SK-N-SH (cell line): Measurements from ENCODE around the gene RPP21. TPM values are rescaled to one million over a fixed set of nuclear protein-coding genes. Genes with fewer than 3 reads are reported as not detected.

Experiments
- CTCF ChIA-PET: fragments of 300-600, 350-600 bp; formaldehyde crosslinking; extraction: SDS; loops from one replicate; lab custom pipeline; 2021; lab: Yijun Ruan, JAX
- POLR2A ChIA-PET: fragments of 350-600 bp; sonication (Branson Sonifier 250); formaldehyde crosslinking; extraction: SDS; loops from one replicate; lab custom pipeline; 2020; ENCODE audit warnings: antibody characterized with exemption, inconsistent platforms; lab: Yijun Ruan, JAX
- DNase-seq: peaks from one replicate; pipeline ENCODE4 v3.0.0; 2012
- H2AFZ ChIP-seq: fragments of 200-600 bp; sonication (generic); 2 replicates; pipeline ENCODE4 v1.8.1; 2016; ENCODE audit warnings: antibody characterized with exemption, mild to moderate bottlenecking, low read depth
- H3F3A ChIP-seq: fragments of 200-600 bp; sonication (generic); replicated peaks from 2 replicates; pipeline ENCODE3; 2016; ENCODE audit warnings: antibody characterized with exemption, mild to moderate bottlenecking; ENCODE audit not compliant: insufficient read depth
- H3K27ac ChIP-seq, 2 experiments: fragments of 200-500 bp in 1 of 2; fragments of 200-600 bp in 1 of 2; sonication (Bioruptor generic) in 1 of 2; sonication (generic), shearing (Covaris generic) in 1 of 2; 2 replicates each; pipeline versions ENCODE4 v1.5.1 to v1.6.1; 2014 to 2016; ENCODE audit warnings: low read depth in 2 of 2, inconsistent platforms in 1 of 2, low read length in 1 of 2, mild to moderate bottlenecking in 1 of 2, mixed read lengths in 1 of 2
- H3K27me3 ChIP-seq: fragments of 200-600 bp; sonication (generic), shearing (Covaris generic); 2 replicates; pipeline ENCODE4 v1.6.1; 2016; ENCODE audit warnings: mixed run types; ENCODE audit not compliant: insufficient read depth
- H3K36me3 ChIP-seq, 2 experiments: fragments of 200-500 bp in 1 of 2; fragments of 200-600 bp in 1 of 2; sonication (Bioruptor generic) in 1 of 2; sonication (generic) in 1 of 2; replicated peaks in 1 of 2; 2 replicates each; pipeline versions ENCODE3 to v1.5.1; 2014 to 2016; ENCODE audit warnings: low read length in 1 of 2, mild to moderate bottlenecking in 1 of 2; ENCODE audit not compliant: insufficient read depth in 2 of 2, control insufficient read depth in 1 of 2
- H3K4me1 ChIP-seq, 2 experiments: fragments of 200-500 bp in 1 of 2; fragments of 200-600 bp in 1 of 2; sonication (Bioruptor generic) in 1 of 2; sonication (generic), shearing (Covaris generic) in 1 of 2; 2 replicates each; pipeline versions ENCODE4 v1.5.1 to v1.6.1; 2014 to 2016; ENCODE audit warnings: low read depth in 1 of 2, low read length in 1 of 2, mixed run types in 1 of 2; ENCODE audit not compliant: insufficient read depth in 2 of 2, control insufficient read depth in 1 of 2
- H3K4me2 ChIP-seq: fragments of 200-600 bp; sonication (generic), shearing (Covaris generic); 2 replicates; pipeline ENCODE4 v1.6.1; 2017; ENCODE audit warnings: mixed run types
- H3K4me3 ChIP-seq, 2 experiments: fragments of 200-500 bp in 1 of 2; fragments of 200-600 bp in 1 of 2; sonication (Bioruptor generic) in 1 of 2; sonication (generic), shearing (Covaris generic) in 1 of 2; 2 replicates each; pipeline versions ENCODE4 v1.5.1 to v1.8.1; 2014 to 2016; ENCODE audit warnings: low read depth in 2 of 2, inconsistent platforms in 1 of 2, low read length in 1 of 2, mild to moderate bottlenecking in 1 of 2, mixed read lengths in 1 of 2, moderate library complexity in 1 of 2
- H3K79me2 ChIP-seq: fragments of 200-600 bp; sonication (generic); 2 replicates; pipeline ENCODE4 v1.8.1; 2017; ENCODE audit warnings: mild to moderate bottlenecking; ENCODE audit not compliant: insufficient read depth
- H3K9ac ChIP-seq: fragments of 200-600 bp; sonication (generic); 2 replicates; pipeline ENCODE4 v1.6.1; 2017; ENCODE audit warnings: mixed run types
- H3K9me2 ChIP-seq: fragments of 200-600 bp; sonication (generic); 2 replicates; pipeline ENCODE4 v1.6.1; 2017; ENCODE audit warnings: mixed run types
- H3K9me3 ChIP-seq: fragments of 200-600 bp; sonication (generic); 2 replicates; pipeline ENCODE4 v1.6.1; 2017; ENCODE audit warnings: mixed run types, mild to moderate bottlenecking, moderate library complexity
- H4K20me1 ChIP-seq: fragments of 200-600 bp; sonication (generic); 2 replicates; pipeline ENCODE4 v1.6.1; 2017; ENCODE audit warnings: mild to moderate bottlenecking, mixed run types; ENCODE audit not compliant: insufficient read depth
- CHD2 ChIP-seq: fragments of 150-350 bp; IDR thresholded peaks from 2 replicates; pipeline ENCODE4 v1.6.1; 2018; ENCODE audit warnings: low read length; ENCODE audit not compliant: partially characterized antibody
- CTCF ChIP-seq: fragments of 200-600 bp; sonication (generic); IDR thresholded peaks from 2 replicates; pipeline ENCODE4 v1.6.1; 2017; ENCODE audit warnings: antibody characterized with exemption, mild to moderate bottlenecking, moderate library complexity
- EP300 ChIP-seq, 2 experiments: IDR thresholded peaks; 2 replicates each; pipeline versions ENCODE4 v1.4.0 to v1.6.1; 2012; ENCODE audit warnings: borderline replicate concordance in 1 of 2, low read depth in 1 of 2, low read length in 1 of 2
- FOSL2 ChIP-seq: IDR thresholded peaks from 2 replicates; pipeline ENCODE4 v1.4.0; 2012; ENCODE audit warnings: low read depth, mild to moderate bottlenecking, moderate library complexity, borderline replicate concordance
- FOXJ3 ChIP-seq: sonication (generic); formaldehyde crosslinking; IDR thresholded peaks from 2 replicates; pipeline ENCODE4 v1.5.1; 2020; ENCODE audit warnings: mild to moderate bottlenecking, missing genetic modification reagents
- GABPA ChIP-seq: IDR thresholded peaks from 2 replicates; pipeline ENCODE4 v1.4.0; 2012; ENCODE audit warnings: low read depth, mild to moderate bottlenecking
- GATA2 ChIP-seq: sonication (generic); formaldehyde crosslinking; IDR thresholded peaks from 2 replicates; pipeline ENCODE4 v1.5.0; 2020; ENCODE audit warnings: mild to moderate bottlenecking, missing genetic modification reagents
- IRF3 ChIP-seq: fragments of 150-350 bp; IDR thresholded peaks from 2 replicates; pipeline ENCODE4 v1.6.1; 2016; ENCODE audit warnings: mild to moderate bottlenecking, low read depth, low read length
- JUND ChIP-seq: IDR thresholded peaks from 2 replicates; pipeline ENCODE4 v1.4.0; 2012
- MAX ChIP-seq: IDR thresholded peaks from 2 replicates; pipeline ENCODE4 v1.4.0; 2012; ENCODE audit warnings: low read depth
- MEF2A ChIP-seq: IDR thresholded peaks from 2 replicates; pipeline ENCODE4 v1.4.0; 2012; ENCODE audit warnings: low read depth, borderline replicate concordance
- MXI1 ChIP-seq: IDR thresholded peaks from 2 replicates; pipeline ENCODE4 v1.6.1; 2012; ENCODE audit warnings: mild to moderate bottlenecking, low read depth, low read length, improper control_type of control experiment
- NRF1 ChIP-seq: IDR thresholded peaks from 2 replicates; pipeline ENCODE4 v1.6.1; 2012; ENCODE audit warnings: low read depth, mild to moderate bottlenecking, low read length
- POLR2AphosphoS5 ChIP-seq: IDR thresholded peaks from 2 replicates; pipeline ENCODE4 v1.6.1; 2012; ENCODE audit warnings: low read depth, low read length
- RAD21 ChIP-seq: IDR thresholded peaks from 2 replicates; pipeline ENCODE4 v1.6.1; 2012; ENCODE audit warnings: mild to moderate bottlenecking, low read length
- RCOR1 ChIP-seq: fragments of 150-350 bp; IDR thresholded peaks from 2 replicates; pipeline ENCODE4 v1.6.1; 2017; ENCODE audit warnings: antibody characterized with exemption, low read length
- RFX5 ChIP-seq: IDR thresholded peaks from 2 replicates; pipeline ENCODE4 v1.6.1; 2012; ENCODE audit warnings: mild to moderate bottlenecking, improper control_type of control experiment, low read length
- RXRA ChIP-seq: IDR thresholded peaks from 2 replicates; pipeline ENCODE4 v1.4.0; 2012; ENCODE audit warnings: low read depth, mild to moderate bottlenecking, borderline replicate concordance
- SIN3A ChIP-seq: IDR thresholded peaks from 2 replicates; pipeline ENCODE4 v1.6.1; 2012; ENCODE audit warnings: low read depth, mild to moderate bottlenecking, low read length, moderate library complexity, borderline replicate concordance
- SMC3 ChIP-seq: IDR thresholded peaks from 2 replicates; pipeline ENCODE4 v1.6.1; 2012; ENCODE audit warnings: low read depth, low read length, improper control_type of control experiment
- TAF1 ChIP-seq: IDR thresholded peaks from 2 replicates; pipeline ENCODE4 v1.6.1; 2012; ENCODE audit warnings: low read depth, mild to moderate bottlenecking, low read length, moderate library complexity, borderline replicate concordance
- TCF12 ChIP-seq: IDR thresholded peaks from 2 replicates; pipeline ENCODE4 v1.4.0; 2012
- USF2 ChIP-seq: fragments of 150-350 bp; IDR thresholded peaks from 2 replicates; pipeline ENCODE4 v1.6.1; 2017; ENCODE audit warnings: antibody characterized with exemption, low read length, low read depth, borderline replicate concordance
- YY1 ChIP-seq: IDR thresholded peaks from 2 replicates; pipeline ENCODE4 v1.4.0; 2012; ENCODE audit warnings: low read depth, mild to moderate bottlenecking
- ZBTB33 ChIP-seq: IDR thresholded peaks from 2 replicates; pipeline ENCODE4 v1.4.0; 2012; ENCODE audit warnings: low read depth, borderline replicate concordance
- WGBS: methylation state at CpG from one replicate; pipeline ENCODE4 v1.1.6; 2017; ENCODE audit warnings: low lambda C conversion rate; 5-methylcytosine and 5-hydroxymethylcytosine counted together
- polyA plus RNA-seq, 3 experiments: library from polyadenylated mRNA; depleted of rRNA; stranded (reverse); fragments of >200 nt; gene quantifications; 2 replicates each; pipeline ENCODE4 v1.2.3, GENCODE V29; 2012

The RPP21 gene
- polyA plus RNA-seq, 1 of the 3 experiments (the other 2 are of a cell fraction): 108 TPM

- Histone ChIP-seq H3K4me1 (peaks cover 6 to 7% of the 10 kb centered on the region in 2 experiments; a peak in 2 of 4 replicates), H3K27ac (peak within 1 kb of the TSS; percentile 89 to 98), H3K27me3 (no peaks in the 10 kb centered on the region), H3K4me2 (peak within 1 kb of the TSS; percentile 87), H3F3A (peaks cover 4% of the 10 kb centered on the region), H4K20me1 (peaks cover 33% of the 10 kb centered on the region), H3K9me2 (no peaks in the 10 kb centered on the region), H3K79me2 (peaks cover 50% of the 10 kb centered on the region), H3K36me3 (peaks cover 20 to 25% of the 10 kb centered on the region in 2 experiments), H3K4me3 (peak within 1 kb of the TSS; percentile 77 to 96), H2AFZ (peak within 1 kb of the TSS; percentile 94), H3K9ac (peak within 1 kb of the TSS; percentile 89), H3K9me3 (no peaks in the 10 kb centered on the region)
- DNase-seq: peak; percentile 91
- WGBS: under 1% methylated on average over 18 of the region's 90 CpGs
- ChIA-PET CTCF (interaction anchor here (0.9 to 2.0 kb wide), 4 partner anchors 13 to 107 kb away, joined by 3 to 19 read pairs (median 4); no protein-coding TSS in a partner anchor), POLR2A (interaction anchor here (0.6 to 2.3 kb wide), 7 partner anchors 11 to 288 kb away, joined by 4 to 10 read pairs (median 5); partner anchors contain the start of gene TRIM26)
- TF ChIP-seq YY1: 0 out of 2 replicates have a peak, but pooled peaks have one; percentile 46
- no peak for TF ChIP-seq FOSL2
- no peak for TF ChIP-seq IRF3
- TF ChIP-seq SIN3A: peak; percentile 53; the same call in 1 of the 2 replicates
- TF ChIP-seq TAF1: no peak
- TF ChIP-seq GABPA: peak; percentile 82
- no peak for TF ChIP-seq TCF12
- TF ChIP-seq CTCF: no peak
- TF ChIP-seq RXRA: no peak
- no peak for TF ChIP-seq EP300 (IDR thresholded peaks at IDR 0.05; ENCODE audit: borderline replicate concordance in 1 of 2, low read depth in 1 of 2, low read length in 1 of 2)
- TF ChIP-seq MEF2A: no peak
- no peak for TF ChIP-seq JUND
- TF ChIP-seq GATA2 (CRISPR knock-in tag): no peak
- TF ChIP-seq USF2: no peak
- no peak for TF ChIP-seq FOXJ3 (CRISPR knock-in tag)
- peak; percentile 63; the same call in 1 of the 2 replicates for TF ChIP-seq MAX
- TF ChIP-seq POLR2AphosphoS5: no peak; the same call in none of the 2 replicates
- TF ChIP-seq RFX5: no peak
- peak; percentile 73 for TF ChIP-seq MXI1
- TF ChIP-seq RCOR1: no peak
- no peak for TF ChIP-seq CHD2
- no peak for TF ChIP-seq SMC3
- TF ChIP-seq NRF1: peak; percentile 86
- no peak for TF ChIP-seq ZBTB33
- no peak for TF ChIP-seq RAD21
Observed at GRCh38 chr6:30326526-30327231, 18.3 kb upstream of the RPP21 start, which contains the start of gene TRIM39. TRIM39 (plus strand) TSS chr6:30326927; CDS start chr6:30329318, 2,391 bp downstream.
